CD4-positive, alpha-beta T cell treated with Interleukin-10 for 1 hour (primary cell): Measurements from ENCODE around the gene LECT2.

ENCODE experiments used
- DNase-seq: peaks from one replicate; pipeline ENCODE4 v3.0.0-alpha.2; 2020

The LECT2 gene

GRCh38 chr5:135977375-135977928, 22.7 kb upstream of the LECT2 start:
- DNase-seq: peak; percentile 51

DNA sequence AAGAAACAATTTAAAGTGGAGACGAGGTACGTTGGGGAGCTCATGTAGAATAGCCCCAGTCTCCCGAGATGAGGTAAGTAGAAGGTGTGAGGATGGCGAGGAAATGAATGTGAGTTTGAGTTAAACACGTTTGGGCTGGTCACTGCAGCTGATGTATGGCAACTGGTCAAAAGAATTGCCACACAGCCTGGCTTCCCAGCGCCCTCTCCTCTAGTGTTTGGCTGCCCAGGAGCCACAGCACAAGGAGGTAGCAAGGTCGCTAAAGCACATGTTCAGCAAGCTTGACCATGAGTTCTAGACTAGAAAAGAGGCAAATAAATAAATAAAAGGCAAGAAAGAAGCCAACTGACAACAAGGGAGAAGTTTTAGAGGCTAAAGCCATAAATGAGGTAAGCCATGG, 21.4 kb upstream of the LECT2 start:
- DNase-seq: no peak

DNA sequence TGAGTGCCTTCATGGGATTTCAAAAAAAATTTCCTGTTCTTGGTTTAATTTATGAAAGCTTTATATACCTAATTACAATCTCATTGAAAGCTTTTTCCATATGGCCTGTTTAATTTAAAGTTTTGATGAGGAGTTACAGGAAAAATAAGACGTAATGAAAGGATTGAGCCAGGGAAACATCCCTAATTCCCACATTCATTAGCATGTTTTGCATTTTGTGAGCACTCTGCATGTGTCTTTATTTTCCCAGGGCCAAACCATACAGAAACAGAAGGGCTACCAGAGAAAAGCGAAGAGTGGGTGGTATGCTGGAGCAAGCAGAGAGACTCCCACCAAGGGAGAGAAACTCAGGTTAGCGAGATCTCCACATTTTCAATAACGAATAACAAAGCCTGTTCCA, 20.3 kb upstream of the LECT2 start:
- no peak for DNase-seq

- DNase-seq: no peak
Observed at GRCh38 chr5:135974021-135974600, 19.3 kb upstream of the LECT2 start.

DNA sequence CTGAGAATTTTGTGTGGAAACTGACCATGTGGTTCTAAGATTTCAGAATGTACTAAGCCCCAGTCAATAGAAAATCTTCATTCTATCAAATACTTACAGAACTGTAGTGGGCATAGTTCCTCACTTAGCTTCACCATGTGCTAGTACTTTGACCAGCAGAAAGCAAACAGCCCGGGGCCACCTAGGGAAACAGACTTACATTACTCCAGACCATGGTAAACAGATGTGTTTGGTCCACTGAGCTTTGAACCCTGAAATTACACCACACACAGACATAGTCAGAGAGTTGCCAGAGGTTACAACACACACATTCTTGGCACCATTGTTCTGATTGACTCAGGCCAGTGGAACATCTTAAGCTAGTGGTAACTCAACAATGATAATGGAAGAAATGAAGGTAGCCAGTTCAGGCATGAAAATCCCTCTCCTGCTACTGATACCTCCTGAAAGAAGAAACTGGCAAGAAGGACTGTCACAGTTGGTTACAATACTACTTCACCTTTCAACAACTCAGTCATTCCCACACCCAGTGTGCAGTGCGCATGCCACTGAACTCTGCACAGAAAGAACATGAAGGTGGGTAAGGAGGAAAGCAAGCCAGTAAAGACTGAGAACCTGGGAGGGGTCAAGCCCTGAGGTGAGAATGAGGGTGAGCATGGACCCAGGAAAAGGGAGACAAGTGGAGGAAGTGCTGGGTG, 18.7 kb upstream of the LECT2 start:
- no peak for DNase-seq

DNA sequence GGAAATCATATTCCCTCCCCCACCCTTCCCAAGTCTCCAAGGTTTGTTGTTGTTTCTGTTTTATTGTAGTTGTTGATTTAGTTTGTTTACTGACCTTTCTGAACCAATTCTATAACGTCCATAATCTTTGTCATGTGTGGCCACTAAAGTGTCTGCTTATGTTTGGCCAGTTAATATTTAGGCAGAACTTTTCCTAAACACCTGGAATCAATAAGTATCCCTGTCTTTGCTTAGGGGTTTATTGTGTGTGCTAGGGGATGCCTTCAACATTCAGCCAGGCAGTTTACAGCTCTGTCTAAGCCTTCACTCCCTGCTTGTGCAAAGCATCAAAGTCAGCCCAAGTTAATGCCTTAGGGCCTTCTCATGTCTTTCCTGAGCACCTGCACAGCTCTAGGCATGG, 16.9 kb upstream of the LECT2 start:
- DNase-seq: no peak

- no peak for DNase-seq
Observed at GRCh38 chr5:135966790-135967189, 12.0 kb upstream of the LECT2 start.

DNA sequence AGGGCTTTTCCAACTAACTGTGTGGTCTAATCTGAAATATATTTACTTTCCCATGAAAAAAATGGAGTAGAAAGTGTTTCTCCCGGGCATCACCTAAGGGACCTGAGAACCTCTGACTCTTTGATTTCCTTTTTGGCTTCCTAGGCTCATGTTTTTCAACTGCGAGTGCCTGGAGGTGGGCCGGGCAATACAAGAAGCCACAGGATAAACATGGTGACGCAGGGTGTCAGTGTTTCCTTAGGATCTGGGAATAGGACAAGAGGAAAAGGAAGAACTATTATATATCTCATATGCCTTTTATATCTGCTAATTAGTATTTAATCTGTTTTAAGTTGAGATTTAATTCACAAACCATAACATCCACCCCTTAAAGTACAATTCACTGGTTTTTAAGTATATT, 11.4 kb upstream of the LECT2 start:
- no peak for DNase-seq

- DNase-seq: no peak
Observed at GRCh38 chr5:135965504-135965903, 10.7 kb upstream of the LECT2 start.

- DNase-seq: no peak
Observed at GRCh38 chr5:135964670-135965320, 10.0 kb upstream of the LECT2 start.

DNA sequence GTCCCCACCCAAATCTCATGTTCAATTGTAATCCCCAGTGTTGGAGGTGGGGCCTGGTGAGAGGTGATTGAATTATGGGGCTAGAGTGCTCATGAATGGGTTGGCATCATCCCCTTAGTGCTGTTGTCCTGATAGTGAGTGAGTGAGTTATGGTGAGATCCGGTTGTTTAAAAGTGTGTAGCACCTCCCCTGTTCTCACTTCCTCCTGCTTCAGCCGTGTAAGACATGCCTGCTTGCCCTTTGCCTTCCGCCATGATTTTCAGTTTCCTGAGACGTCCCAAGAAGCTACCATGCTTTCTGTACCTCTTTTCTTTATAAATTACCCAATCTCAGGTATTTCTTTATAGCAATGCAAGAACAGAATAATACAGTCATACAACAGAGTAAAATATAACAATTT, 742 bp upstream of the LECT2 start:
- DNase-seq: no peak

DNA sequence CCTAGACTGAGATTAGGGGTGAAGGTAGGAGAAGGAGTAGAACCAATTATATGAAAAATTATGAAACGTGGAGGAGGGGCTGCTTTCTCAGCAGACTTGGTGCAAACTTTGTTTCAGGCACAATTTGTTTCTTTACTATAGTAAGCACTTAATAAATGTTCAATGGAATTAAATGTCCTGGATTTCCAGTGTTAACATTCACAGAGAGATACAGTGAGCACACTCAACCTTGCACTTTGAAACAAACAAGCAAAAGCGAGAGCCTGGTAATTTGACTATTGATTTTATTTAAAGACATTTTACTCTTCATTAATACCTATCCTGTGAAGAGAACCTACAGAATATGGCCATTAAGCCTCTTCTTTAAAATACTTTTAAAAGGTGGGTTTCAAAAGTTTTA, 933 bp downstream of the LECT2 start:
- no peak for DNase-seq

GRCh38 chr5:135952683-135953082, 2.1 kb downstream of the LECT2 start:
- no peak for DNase-seq

GRCh38 chr5:135951807-135952206, 3.0 kb downstream of the LECT2 start:
- DNase-seq: no peak

DNA sequence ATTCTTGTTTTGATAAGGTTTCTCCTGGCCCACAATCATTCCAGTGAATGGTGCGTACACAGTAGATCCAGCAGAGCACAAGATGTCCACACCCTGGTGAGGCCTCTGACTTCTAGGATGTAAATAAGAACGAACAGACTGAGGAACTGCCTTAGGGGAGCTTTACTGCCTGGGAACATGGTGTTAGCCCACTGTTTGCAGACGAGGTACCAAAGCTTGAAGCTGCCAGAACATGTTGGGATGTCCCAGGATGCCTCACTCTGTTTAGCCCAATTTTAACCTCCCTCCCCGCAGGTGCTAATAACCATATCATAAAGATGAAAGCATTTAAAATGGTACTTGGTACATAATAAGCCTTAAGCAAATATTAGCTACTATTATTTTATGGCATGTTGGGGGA, 3.5 kb downstream of the LECT2 start:
- no peak for DNase-seq

DNA sequence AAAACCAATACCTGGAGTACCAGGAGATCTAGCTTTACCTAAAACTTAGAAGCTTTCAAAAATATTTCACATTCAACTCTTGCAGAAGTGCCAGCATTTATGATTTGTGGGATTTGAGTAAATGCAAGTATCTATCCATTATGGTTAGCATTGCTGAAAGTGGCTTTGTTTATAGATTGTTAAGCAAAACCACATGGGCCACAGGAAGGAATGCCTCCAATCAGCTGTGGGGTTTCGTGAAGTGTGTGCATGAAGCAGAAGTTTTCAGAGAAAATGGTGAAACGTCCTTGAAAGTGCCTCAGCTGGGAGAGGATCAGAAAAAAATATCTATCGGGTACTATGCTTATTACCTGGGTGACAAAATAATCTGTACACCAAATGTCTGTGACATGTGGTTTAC, 4.2 kb downstream of the LECT2 start:
- no peak for DNase-seq

DNA sequence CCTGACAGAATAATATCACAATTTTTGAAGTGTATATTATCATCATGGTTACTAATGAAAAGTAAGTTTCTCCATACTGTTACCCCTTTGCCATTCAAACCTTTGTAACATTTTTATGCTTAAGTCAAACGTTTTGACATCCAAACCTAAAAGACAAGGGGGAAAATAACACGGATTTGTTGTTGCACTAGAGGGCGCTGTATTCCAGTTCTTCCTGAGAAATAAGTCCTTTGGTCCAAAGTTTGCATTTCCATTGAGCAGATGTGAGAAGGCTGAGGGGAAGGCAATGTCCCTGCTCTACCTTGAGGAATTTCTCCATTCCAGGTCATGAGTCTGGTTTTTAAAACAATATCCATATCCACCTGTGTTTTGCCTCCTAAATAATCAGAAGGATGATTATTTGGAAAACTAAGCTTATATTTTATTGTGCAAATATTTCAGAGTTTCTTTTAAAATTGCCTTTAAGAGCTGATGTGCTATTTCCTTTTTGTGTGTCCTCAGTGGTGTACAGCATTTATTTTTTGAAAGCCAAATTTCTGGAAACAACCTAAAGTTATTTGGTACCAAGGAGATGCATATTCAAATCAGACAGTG, 9.7 kb downstream of the LECT2 start:
- DNase-seq: peak; percentile 51

- no peak for DNase-seq
Observed at GRCh38 chr5:135944564-135944963, 10.2 kb downstream of the LECT2 start.

GRCh38 chr5:135942202-135942771, 12.5 kb downstream of the LECT2 start:
- DNase-seq: no peak

DNA sequence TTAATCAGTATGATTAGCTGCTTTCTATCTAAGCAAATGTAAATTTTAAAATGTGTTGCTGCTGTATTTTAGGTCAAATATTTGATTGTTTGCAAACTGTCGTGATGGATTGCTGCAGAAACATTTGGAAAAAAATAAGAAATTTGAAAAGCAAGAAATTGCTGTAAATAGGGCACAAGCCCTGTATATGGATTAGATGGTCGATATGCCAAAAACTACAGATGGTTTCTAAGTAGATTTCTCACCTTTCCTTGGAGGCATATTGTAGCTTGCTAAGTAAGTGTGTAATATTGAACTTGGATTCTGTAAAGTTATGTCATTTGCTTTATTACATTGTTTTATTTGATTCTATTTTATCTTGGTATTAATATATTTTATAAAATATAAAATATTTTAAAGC, 13.1 kb downstream of the LECT2 start:
- no peak for DNase-seq

DNA sequence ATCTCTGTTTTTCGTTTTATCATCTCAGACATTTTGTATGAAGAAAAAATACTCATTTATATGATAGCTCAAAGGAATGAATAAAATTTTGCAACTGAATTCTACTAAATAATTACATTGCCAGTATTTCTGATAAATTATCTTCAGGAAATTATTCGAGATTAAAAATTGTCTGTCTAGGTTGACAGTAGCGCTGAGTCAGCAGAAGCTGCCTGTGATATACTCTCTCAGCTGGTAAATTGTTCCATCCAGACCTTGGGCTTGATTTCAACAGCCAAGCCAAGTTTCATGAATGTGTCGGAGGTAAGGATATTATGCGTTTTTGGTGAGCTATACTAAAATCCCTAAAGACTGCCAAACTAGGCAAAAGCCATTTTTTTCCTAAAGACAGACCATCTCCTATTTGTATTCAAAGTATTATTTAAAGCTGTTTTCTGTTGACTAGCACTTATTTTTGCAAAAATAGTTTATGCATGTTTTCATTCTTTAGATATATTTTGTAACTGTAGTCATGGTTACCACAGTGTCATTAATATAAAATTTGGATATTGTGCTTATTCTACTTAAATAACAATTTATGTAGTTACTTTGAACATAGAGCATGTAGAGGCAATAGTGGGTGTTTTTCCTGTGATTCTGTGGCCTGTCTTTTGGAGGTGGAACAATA, 17.4 kb downstream of the LECT2 start:
- DNase-seq: no peak

GRCh38 chr5:135934939-135935338, 19.8 kb downstream of the LECT2 start:
- DNase-seq: no peak

DNA sequence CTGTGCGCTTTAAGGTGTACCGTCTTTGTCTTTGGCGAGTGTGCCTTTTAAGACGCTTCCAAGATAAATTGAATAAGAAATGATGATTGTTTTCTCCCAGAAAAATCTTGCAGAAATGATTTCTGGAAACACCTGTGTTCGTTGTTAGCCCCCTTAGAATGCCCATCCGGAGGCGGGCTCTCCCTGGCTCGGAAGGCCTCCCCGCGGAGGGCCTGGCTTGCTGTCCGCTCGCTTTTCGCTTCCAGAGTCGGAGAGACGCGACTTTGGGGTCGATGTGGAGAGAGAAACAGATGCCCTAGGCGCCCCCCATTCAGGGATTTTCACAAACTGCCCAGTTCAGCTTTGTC, 23.9 kb downstream of the LECT2 start:
- no peak for DNase-seq
